ENCODE results near the gene ZFAND4.

GRCh38 chr10:45599021-45599603 lies 73.5 kb downstream of the ZFAND4 start:
- no peak for TF ChIP-seq POLR2AphosphoS5 (IDR thresholded peaks at IDR 0.05)
- TF ChIP-seq POLR2A (IDR thresholded peaks at IDR 0.05) = no peak

Data from suprapubic skin (tissue), 4 donors.